Lung (tissue), 12 donors: Measurements from ENCODE around the gene VEGFB. TPM values are rescaled to one million over a fixed set of nuclear protein-coding genes. Genes with fewer than 3 reads are reported as not detected.

Experiments used
- ATAC-seq: fragments of 200-7000 bp; cut with Tn5 transposase; one replicate; pipeline ENCODE4 v1.9.1; 2020; ENCODE audit warnings: moderate number of reproducible peaks; ENCODE audit not compliant: insufficient read depth, low FRiP score
- DNase-seq, 3 donors: peaks; one replicate each; pipeline ENCODE4 v3.0.0-alpha.2; 2013 to 2017
- H3K27ac ChIP-seq, 2 donors: one replicate each; pipeline ENCODE4 v1.5.1; 2013; ENCODE audit warnings: mild to moderate bottlenecking in 2 of 2, moderate library complexity in 2 of 2, control low read depth in 1 of 2, inconsistent platforms in 1 of 2, low read depth in 1 of 2, low read length in 1 of 2
- H3K27me3 ChIP-seq, 3 donors: one replicate each; pipeline ENCODE4 v1.5.1; 2013; ENCODE audit warnings: low read length in 2 of 3; ENCODE audit not compliant: control insufficient read depth in 3 of 3, insufficient read depth in 3 of 3
- H3K36me3 ChIP-seq, 4 donors: one replicate each; pipeline ENCODE4 v1.5.1; 2013; ENCODE audit warnings: low read length in 4 of 4, mild to moderate bottlenecking in 1 of 4, moderate library complexity in 1 of 4; ENCODE audit not compliant: control insufficient read depth in 4 of 4, insufficient read depth in 4 of 4
- H3K4me1 ChIP-seq, 5 donors: one replicate each; pipeline ENCODE4 v1.5.1; 2013; ENCODE audit warnings: low read length in 5 of 5, mild to moderate bottlenecking in 2 of 5, moderate library complexity in 1 of 5; ENCODE audit not compliant: control insufficient read depth in 5 of 5, insufficient read depth in 5 of 5
- H3K4me3 ChIP-seq: one replicate; pipeline ENCODE4 v1.5.1; 2013; ENCODE audit warnings: mild to moderate bottlenecking, control low read depth, moderate library complexity
- H3K9ac ChIP-seq, 2 donors: one replicate each; pipeline ENCODE4 v1.5.1; 2013; ENCODE audit warnings: low read length in 2 of 2, control low read depth in 1 of 2; ENCODE audit not compliant: insufficient read depth in 1 of 2
- H3K9me3 ChIP-seq, 4 donors: one replicate each; pipeline ENCODE4 v1.5.1; 2013; ENCODE audit warnings: low read length in 3 of 4, mild to moderate bottlenecking in 1 of 4, moderate library complexity in 1 of 4; ENCODE audit not compliant: control insufficient read depth in 4 of 4, insufficient read depth in 3 of 4
- WGBS, 2 donors: extraction: QIAGEN DNeasy Blood & Tissue Kit; methylation state at CpG; one replicate each; pipeline ENCODE4 v1.1.7; 2013; 5-methylcytosine and 5-hydroxymethylcytosine counted together
- polyA plus RNA-seq, 2 donors: library from polyadenylated mRNA; stranded (reverse); fragments of 200-250 nt; gene quantifications; one replicate each; pipeline ENCODE4 v1.2.1, GENCODE V29; 2013
- total RNA-seq, 2 donors: library from RNA; depleted of rRNA in 1 of 2; stranded (reverse); fragments of >200 nt in 1 of 2; gene quantifications; one replicate each; pipeline ENCODE4 v1.2.1, GENCODE V29; 2014 to 2021
- TF ChIP-seq, protein P1 (sequence below): IDR thresholded peaks from 2 replicates; pipeline ENCODE4 v1.5.1; 2012; ENCODE audit warnings: mild to moderate bottlenecking; ENCODE audit errors: control extremely low read depth, extremely low read depth
- donor health status: control.
- donor health status: control.
- donor health status: Bipolar disorder and iron deficiency.
- donor health status: healthy.
- donor health status: DM: yes; HTN: yes; CAD: no.

The VEGFB gene
- total and polyA plus RNA-seq, 4 donors, result 37.8 to 124 (median 79.4) TPM

DNA sequence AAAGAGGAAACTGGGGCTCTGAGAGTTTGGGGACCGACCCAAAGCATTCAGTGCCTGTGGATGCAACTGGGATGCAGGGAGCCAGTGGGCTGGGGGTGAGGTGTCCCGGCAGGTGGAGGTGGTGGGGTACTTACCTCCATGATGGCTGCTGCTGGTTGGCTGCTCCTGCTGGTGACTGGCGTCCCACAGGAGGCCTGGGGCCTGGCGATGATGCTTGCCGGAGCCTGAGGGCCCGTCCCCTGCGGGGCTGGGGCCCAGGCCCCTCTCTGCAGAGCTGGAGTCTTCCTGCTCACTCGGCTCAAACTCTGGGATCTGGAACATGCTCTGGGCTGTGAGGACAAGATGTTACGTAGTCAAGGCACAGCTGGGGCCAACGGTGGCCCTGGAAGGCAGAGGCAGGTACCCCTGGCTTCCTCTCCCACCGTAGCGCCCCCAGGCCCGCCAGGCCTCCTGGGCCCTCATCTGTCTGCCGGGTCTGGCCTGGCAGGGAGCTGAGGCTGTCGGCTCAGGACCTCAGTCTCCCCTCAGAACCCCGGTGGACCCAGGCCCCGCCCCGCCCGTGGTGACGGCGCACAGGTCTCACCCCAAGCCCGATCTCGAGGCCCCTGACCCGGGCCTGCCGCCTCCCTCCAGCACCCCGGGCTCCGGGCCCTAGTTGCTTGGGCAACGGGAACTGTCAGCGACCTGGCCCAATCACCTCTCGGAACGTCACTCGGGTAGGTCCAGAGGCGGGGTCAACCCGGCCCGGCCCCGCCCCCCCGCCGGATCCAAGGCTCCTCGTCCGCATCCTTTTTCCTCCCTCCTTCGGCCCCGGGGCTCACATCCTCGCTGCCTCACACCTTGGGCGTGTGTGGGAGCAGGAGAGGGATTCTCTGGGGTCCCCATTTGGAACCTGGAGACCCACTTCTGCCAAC, 49.9 kb downstream of the VEGFB start, which contains the start of gene BAD:
Gene BAD (minus strand): TSS at position 618 of the 914 bp plus-strand sequence. CDS start 297 bp downstream, at position 321.
- ATAC-seq (peak; percentile 93), DNase-seq (peak; percentile 96)
- Histone ChIP-seq H3K9me3 (no peaks in the 10 kb centered on the region), H3K27ac (peak within 1 kb of the TSS; percentile 94 to 98), H3K4me1 (peaks cover 0 to 20% (median 0%) of the 10 kb centered on the region in 5 donors), H3K36me3 (peaks cover 0 to 7% (median 3%) of the 10 kb centered on the region in 4 donors), H3K4me3 (peak within 1 kb of the TSS; percentile 75), H3K9ac (peak within 1 kb of the TSS; percentile 65 to 74), H3K27me3 (no peaks in the 10 kb centered on the region)
- TF ChIP-seq, protein P1, sequence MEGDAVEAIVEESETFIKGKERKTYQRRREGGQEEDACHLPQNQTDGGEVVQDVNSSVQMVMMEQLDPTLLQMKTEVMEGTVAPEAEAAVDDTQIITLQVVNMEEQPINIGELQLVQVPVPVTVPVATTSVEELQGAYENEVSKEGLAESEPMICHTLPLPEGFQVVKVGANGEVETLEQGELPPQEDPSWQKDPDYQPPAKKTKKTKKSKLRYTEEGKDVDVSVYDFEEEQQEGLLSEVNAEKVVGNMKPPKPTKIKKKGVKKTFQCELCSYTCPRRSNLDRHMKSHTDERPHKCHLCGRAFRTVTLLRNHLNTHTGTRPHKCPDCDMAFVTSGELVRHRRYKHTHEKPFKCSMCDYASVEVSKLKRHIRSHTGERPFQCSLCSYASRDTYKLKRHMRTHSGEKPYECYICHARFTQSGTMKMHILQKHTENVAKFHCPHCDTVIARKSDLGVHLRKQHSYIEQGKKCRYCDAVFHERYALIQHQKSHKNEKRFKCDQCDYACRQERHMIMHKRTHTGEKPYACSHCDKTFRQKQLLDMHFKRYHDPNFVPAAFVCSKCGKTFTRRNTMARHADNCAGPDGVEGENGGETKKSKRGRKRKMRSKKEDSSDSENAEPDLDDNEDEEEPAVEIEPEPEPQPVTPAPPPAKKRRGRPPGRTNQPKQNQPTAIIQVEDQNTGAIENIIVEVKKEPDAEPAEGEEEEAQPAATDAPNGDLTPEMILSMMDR, result no peak
- WGBS, 2 donors, result 3 to 4% methylated on average over 37 to 44 of the region's 44 CpGs

DNA sequence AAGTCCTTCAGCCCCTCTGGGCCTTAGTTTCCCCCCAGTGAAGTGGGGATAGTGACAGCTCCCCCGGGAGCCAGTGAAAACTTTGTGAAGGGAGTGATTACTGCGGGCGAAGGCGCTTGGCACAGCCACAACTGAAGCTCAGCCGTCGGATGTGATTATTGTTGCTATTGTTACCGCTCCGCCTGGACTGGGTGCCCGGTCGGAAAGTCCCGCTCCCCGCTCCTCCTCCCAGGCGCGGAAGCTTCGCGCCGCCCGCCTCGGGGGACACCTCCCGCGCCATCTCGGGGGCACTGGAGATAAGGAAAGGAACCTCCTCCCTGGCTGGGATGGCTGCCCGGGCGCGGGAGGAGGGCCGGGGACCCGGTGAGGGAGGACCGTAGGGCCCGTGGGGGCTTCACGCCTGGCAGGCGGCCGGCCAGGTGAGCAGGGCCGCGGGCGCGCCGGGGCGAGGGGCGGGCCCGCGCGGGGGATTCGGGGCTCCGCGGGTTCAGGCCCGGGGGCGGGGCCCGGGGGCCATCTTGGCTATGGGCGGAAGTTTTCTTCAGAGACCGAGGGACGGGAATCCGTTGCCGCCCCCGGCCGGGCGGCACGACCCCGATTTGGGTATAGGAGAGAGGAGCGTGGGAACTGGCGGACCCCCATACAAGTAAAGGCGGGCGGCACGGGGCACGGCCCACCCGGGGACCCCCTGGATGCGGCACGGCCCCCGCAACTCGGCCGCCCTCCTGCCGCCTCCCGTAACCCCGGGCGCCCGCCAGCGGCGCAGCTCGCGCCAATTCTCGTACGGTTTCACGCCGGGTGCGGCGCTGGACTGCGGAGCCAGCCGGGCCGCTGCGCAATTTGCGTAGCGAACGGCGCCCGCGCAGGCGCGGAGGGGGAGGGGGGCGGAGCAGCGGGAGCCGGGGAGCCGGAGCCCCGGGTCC, 50.8 kb downstream of the VEGFB start, which contains the start of gene GPR137:
Gene GPR137 (plus strand): TSS at position 887 of the 923 bp plus-strand sequence. CDS start 677 bp downstream, outside the sequence.
- H3K4me3 ChIP-seq, result peak within 1 kb of the TSS; percentile 48
- H3K27ac ChIP-seq, result peak within 1 kb of the TSS; percentile 88 to 98
- ATAC-seq, result peak; percentile 83
- H3K9me3 ChIP-seq, result no peaks in the 10 kb centered on the region
- peaks cover 0 to 20% (median 0%) of the 10 kb centered on the region in 5 donors for H3K4me1 ChIP-seq
- DNase-seq, result peak; percentile 88 to 91 (median 88)
- H3K27me3 ChIP-seq, result peaks cover 0 to 3% (median 2%) of the 10 kb centered on the region in 3 donors
- peak within 1 kb of the TSS; percentile 55 to 65 for H3K9ac ChIP-seq
- 0% methylated on average over 84 to 102 of the region's 102 CpGs for WGBS, 2 donors
- TF ChIP-seq, protein P1, result no peak
- peaks cover 0 to 7% (median 3%) of the 10 kb centered on the region in 4 donors for H3K36me3 ChIP-seq

DNA sequence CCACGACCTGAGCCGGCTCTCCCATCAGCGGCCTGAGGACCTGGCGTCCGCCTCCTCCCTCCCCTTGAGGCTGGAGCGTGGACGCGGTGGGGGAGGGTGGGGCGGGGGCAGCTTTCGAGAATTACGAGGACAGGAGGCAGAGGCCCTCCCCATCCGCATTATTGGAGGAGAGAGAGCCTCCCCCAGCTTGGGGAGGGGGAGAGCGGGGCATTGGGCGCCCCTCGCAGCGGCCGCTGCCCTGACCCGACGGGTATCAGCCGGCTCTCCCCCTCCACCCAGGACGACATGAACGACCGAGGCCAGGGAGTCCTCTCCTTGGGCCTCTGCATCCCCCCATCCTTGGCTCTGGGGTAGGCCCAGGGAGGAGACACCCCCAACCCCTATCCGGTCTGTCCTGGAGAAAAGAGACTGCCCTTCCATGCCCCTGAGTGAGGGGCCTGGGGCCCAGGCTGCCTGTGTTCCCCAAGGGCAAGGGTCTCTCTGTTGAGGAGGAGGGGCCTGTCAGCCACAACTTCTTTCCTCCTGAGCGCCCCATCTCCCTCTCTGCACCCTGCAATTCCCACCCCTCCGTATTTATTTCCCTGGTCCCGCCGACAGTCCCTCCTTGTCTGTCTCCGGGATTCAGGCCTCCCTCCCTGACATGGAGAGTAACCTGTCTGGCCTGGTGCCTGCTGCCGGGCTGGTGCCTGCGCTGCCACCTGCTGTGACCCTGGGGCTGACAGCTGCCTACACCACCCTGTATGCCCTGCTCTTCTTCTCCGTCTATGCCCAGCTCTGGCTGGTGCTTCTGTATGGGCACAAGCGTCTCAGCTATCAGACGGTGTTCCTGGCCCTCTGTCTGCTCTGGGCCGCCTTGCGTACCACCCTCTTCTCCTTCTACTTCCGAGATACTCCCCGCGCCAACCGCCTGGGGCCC, 51.8 kb downstream of the VEGFB start:
- ATAC-seq (no peak), DNase-seq (no peak)
- peaks cover 0 to 3% (median 0%) of the 10 kb centered on the region in 4 donors for H3K9me3 ChIP-seq
- 28 to 34% methylated on average over 33 to 40 of the region's 40 CpGs for WGBS, 2 donors
- peak overlapping the region; percentile 88 to 98 for H3K27ac ChIP-seq
- peaks cover 0 to 20% (median 0%) of the 10 kb centered on the region in 5 donors for H3K4me1 ChIP-seq
- TF ChIP-seq, protein P1, result no peak
- H3K4me3 ChIP-seq, result peak overlapping the region; percentile 48
- H3K27me3 ChIP-seq, result peaks cover 0 to 11% (median 11%) of the 10 kb centered on the region in 3 donors
- H3K36me3 ChIP-seq, result peaks cover 0 to 5% (median 2%) of the 10 kb centered on the region in 4 donors
- H3K9ac ChIP-seq, result no peak overlapping the region
